Nephron (organoid): ENCODE measurements around the gene FAM229B.
A peak's percentile ranks its signal among the peaks of the same experiment; 100 is the strongest.
"Not testable (repeated sequence)": the region's sequence is repeated elsewhere in the genome, so short reads cannot be mapped to it uniquely, and the experiment has no call there.

Experiments used
- H3K27ac Mint-ChIP-seq, 3 experiments: 2 replicates each; pipeline ENCODE4 v1.8.0; 2020; ENCODE audit warnings: mixed read lengths in 3 of 3, mild to moderate bottlenecking in 2 of 3, moderate library complexity in 1 of 3
- H3K27me3 Mint-ChIP-seq: 2 replicates; pipeline ENCODE4 v1.8.0; 2021; ENCODE audit warnings: low read depth, mild to moderate bottlenecking, moderate library complexity, mixed read lengths
- H3K36me3 Mint-ChIP-seq: 2 replicates; pipeline ENCODE4 v1.8.0; 2020; ENCODE audit warnings: low read depth, mixed read lengths
- H3K4me1 Mint-ChIP-seq: 2 replicates; pipeline ENCODE4 v1.8.0; 2020; ENCODE audit warnings: mixed read lengths
- H3K4me3 Mint-ChIP-seq, 3 experiments: 2 replicates each; pipeline ENCODE4 v1.8.0; 2020; ENCODE audit warnings: mild to moderate bottlenecking in 3 of 3, mixed read lengths in 3 of 3, moderate library complexity in 2 of 3
- H3K9me3 Mint-ChIP-seq: 2 replicates; pipeline ENCODE4 v1.8.0; 2020; ENCODE audit warnings: mixed read lengths
- TF ChIP-seq, protein P1 (sequence below), 3 experiments: fragments of 200-600 bp; sonication (generic); IDR thresholded peaks; one replicate each; pipeline ENCODE4 v1.5.0; 2021; ENCODE audit warnings: antibody characterized with exemption in 3 of 3; ENCODE audit not compliant: unreplicated experiment in 3 of 3

FAM229B gene

GRCh38 chr6:112040956-112041355 lies 46.4 kb upstream of the FAM229B start:
- Mint-ChIP-seq H3K4me3 (peak overlapping the region in 1 of 3 experiments; percentile 32), H3K9me3 (no peaks in the 10 kb centered on the region), H3K4me1 (peaks cover 39% of the 10 kb centered on the region), H3K36me3 (no peaks in the 10 kb centered on the region), H3K27ac (peak overlapping the region; percentile 43 to 100 (median 97)), H3K27me3 (peaks cover 4% of the 10 kb centered on the region)
- TF ChIP-seq, protein P1, sequence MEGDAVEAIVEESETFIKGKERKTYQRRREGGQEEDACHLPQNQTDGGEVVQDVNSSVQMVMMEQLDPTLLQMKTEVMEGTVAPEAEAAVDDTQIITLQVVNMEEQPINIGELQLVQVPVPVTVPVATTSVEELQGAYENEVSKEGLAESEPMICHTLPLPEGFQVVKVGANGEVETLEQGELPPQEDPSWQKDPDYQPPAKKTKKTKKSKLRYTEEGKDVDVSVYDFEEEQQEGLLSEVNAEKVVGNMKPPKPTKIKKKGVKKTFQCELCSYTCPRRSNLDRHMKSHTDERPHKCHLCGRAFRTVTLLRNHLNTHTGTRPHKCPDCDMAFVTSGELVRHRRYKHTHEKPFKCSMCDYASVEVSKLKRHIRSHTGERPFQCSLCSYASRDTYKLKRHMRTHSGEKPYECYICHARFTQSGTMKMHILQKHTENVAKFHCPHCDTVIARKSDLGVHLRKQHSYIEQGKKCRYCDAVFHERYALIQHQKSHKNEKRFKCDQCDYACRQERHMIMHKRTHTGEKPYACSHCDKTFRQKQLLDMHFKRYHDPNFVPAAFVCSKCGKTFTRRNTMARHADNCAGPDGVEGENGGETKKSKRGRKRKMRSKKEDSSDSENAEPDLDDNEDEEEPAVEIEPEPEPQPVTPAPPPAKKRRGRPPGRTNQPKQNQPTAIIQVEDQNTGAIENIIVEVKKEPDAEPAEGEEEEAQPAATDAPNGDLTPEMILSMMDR (IDR thresholded peaks at IDR 0.05; ENCODE audit: unreplicated experiment in 3 of 3) = no peak

GRCh38 chr6:112041535-112041934 lies 45.9 kb upstream of the FAM229B start:
- TF ChIP-seq, protein P1 (IDR thresholded peaks at IDR 0.05; ENCODE audit: unreplicated experiment in 3 of 3) = no peak
- Mint-ChIP-seq H3K36me3 (no peaks in the 10 kb centered on the region), H3K27ac (peak overlapping the region; percentile 97 to 100 (median 100)), H3K9me3 (no peaks in the 10 kb centered on the region), H3K4me3 (peak overlapping the region; percentile 48 to 97 (median 92)), H3K4me1 (peaks cover 39% of the 10 kb centered on the region), H3K27me3 (peaks cover 4% of the 10 kb centered on the region)

DNA sequence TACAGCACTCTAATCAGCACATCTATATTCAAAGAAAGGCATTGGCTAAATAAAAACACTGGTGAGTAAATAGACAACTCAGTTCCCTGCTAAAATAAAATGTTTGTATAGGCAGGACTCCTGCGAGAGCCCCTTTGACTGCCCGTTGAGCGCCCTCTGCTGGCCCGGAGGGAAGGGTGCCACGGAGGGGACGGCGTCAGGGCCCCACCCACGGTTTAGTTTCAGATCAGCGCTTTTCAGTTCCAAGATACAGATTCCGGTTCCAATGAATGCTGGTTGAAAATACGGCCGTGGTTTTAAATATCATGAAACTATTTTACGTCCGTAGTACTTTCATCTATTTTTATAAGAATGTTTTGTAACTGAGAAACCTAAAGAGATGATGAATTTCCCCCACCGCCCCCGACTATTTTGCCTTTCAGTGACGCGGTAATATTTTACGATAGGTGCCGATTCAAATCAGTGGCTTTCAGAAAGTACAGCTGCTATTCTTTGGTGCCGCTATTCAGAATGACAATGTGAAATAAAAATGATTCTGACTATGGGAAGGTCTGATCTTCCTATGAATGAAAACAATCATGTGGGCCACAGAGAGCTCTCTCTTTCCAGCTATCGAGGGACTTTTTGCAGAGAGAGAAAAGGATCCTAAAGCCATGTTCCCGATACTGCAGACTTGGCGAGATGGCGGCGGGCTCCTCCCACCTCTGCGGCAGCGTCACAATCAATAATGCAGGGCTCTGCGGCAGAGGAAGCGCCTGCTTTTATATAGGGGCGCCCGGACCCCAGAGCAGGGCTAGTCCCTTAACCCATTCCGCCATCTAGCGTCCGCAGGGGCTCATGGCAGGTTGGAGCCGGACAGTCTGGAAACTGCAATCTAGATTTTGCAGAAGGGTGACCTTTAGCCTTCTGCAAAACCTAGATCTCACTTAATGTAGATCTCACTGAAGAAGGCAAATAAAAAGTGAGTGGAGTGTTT lies 44.1 kb upstream of the FAM229B start:
- H3K27me3 Mint-ChIP-seq = peaks cover 4% of the 10 kb centered on the region
- H3K27ac Mint-ChIP-seq = peak overlapping the region; percentile 97 to 100 (median 100)
- H3K4me3 Mint-ChIP-seq = peak overlapping the region; percentile 91 to 97 (median 92)
- peaks cover 39% of the 10 kb centered on the region for H3K4me1 Mint-ChIP-seq
- TF ChIP-seq, protein P1 (IDR thresholded peaks at IDR 0.05; ENCODE audit: unreplicated experiment in 3 of 3) = peak; percentile 95 to 97 (median 96)
- no peaks in the 10 kb centered on the region for H3K9me3 Mint-ChIP-seq
- no peaks in the 10 kb centered on the region for H3K36me3 Mint-ChIP-seq

DNA sequence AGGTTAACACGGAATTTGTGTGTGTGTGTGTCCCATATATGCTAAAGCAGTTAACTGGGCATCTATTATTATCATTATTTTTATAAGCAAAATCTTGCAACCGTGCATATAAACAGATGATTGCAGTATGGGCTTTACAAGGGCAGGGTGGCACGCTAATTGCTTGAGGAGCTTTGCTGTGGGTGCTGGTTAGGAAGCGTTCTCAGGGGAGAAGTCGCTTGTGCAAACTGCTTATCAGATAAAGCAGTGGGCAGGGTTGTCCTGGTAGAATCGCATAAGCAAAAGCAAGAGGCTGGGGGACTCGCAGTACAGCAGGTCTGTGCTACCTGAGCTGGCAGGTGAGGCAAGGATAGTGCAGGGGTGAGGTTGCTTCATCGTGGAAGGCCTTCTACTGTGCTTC lies 43.2 kb upstream of the FAM229B start:
- H3K9me3 Mint-ChIP-seq = no peaks in the 10 kb centered on the region

DNA sequence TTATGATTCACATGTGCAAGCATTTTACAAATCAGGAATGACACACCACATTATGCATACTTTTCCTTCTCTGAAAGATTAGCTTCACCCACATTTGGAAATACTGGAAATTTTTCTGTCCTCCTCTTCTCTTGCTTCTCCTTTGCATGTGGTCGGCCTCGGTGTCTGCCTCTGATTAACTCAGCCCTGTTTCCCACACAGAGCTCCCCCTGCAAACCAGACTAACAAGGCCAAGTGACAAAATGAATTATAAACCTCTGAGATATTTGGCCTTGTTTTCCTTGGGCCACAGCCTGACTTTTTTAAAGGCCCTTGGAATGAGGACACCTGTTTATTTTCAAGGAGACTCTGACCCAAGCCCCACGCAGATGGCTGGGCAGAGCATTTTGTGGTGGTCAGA lies 42.5 kb upstream of the FAM229B start:
- peaks cover 34% of the 10 kb centered on the region for H3K4me1 Mint-ChIP-seq
- peak overlapping the region in 2 of 3 experiments; percentile 79 to 97 for H3K27ac Mint-ChIP-seq
- H3K27me3 Mint-ChIP-seq = no peaks in the 10 kb centered on the region
- H3K36me3 Mint-ChIP-seq = no peaks in the 10 kb centered on the region
- TF ChIP-seq, protein P1 (IDR thresholded peaks at IDR 0.05; ENCODE audit: unreplicated experiment in 3 of 3) = no peak
- peak overlapping the region in 1 of 3 experiments; percentile 36 for H3K4me3 Mint-ChIP-seq
- no peaks in the 10 kb centered on the region for H3K9me3 Mint-ChIP-seq

More for the DNA sequence above, 43.2 kb upstream of the FAM229B start:
- TF ChIP-seq, protein P1 (IDR thresholded peaks at IDR 0.05; ENCODE audit: unreplicated experiment in 3 of 3) = no peak
- peaks cover 39% of the 10 kb centered on the region for H3K4me1 Mint-ChIP-seq
- no peaks in the 10 kb centered on the region for H3K36me3 Mint-ChIP-seq
- H3K27me3 Mint-ChIP-seq = no peaks in the 10 kb centered on the region
- peak overlapping the region; percentile 24 to 97 (median 91) for H3K4me3 Mint-ChIP-seq
- peak overlapping the region in 2 of 3 experiments; percentile 79 to 97 for H3K27ac Mint-ChIP-seq

GRCh38 chr6:112047523-112047922 lies 39.9 kb upstream of the FAM229B start:
- not testable (repeated sequence) for H3K27me3 Mint-ChIP-seq, H3K9me3 Mint-ChIP-seq, H3K4me3 Mint-ChIP-seq, H3K36me3 Mint-ChIP-seq, H3K27ac Mint-ChIP-seq
- peaks cover 24% of the 10 kb centered on the region for H3K4me1 Mint-ChIP-seq
